Measurements from ENCODE around the gene RALGAPA1.

RALGAPA1 gene

GRCh38 chr14:35854696-35855270, 45.7 kb upstream of the RALGAPA1 start:
- no peak for ATAC-seq (ENCODE audit: insufficient read depth, low read depth)
- Histone ChIP-seq H3K4me2 (ENCODE audit: insufficient read depth, low read length) (no peak overlapping the region), H4K20me1 (ENCODE audit: insufficient read depth, low read length) (no peaks in the 10 kb centered on the region), H2AFZ (ENCODE audit: low read depth, low read length) (no peak overlapping the region), H3K36me3 (ENCODE audit: insufficient read depth, low read length) (peaks cover 38% of the 10 kb centered on the region), H3K9me3 (ENCODE audit: insufficient read depth, low read length, severe bottlenecking) (peaks cover 5% of the 10 kb centered on the region), H3K27ac (ENCODE audit: low read length) (no peak overlapping the region), H3K4me3 (ENCODE audit: low read depth in 1 of 2, low read length in 2 of 2) (no peak overlapping the region), H3K4me1 (ENCODE audit: insufficient read depth, low read length) (no peaks in the 10 kb centered on the region), H3K79me2 (ENCODE audit: insufficient read depth, low read length) (0 out of 2 replicates have a peak, but pooled peaks cover 2% of the 10 kb centered on the region), H3K27me3 (ENCODE audit: insufficient read depth, low read length, poor library complexity) (no peaks in the 10 kb centered on the region), H3K9ac (ENCODE audit: low read depth, low read length) (no peak overlapping the region)
- DNase-seq = no peak
- no peak for TF ChIP-seq CTCF (IDR thresholded peaks at IDR 0.05; ENCODE audit: borderline replicate concordance, extremely low read depth, low read length, poor library complexity, severe bottlenecking)
- TF ChIP-seq EZH2 (IDR thresholded peaks at IDR 0.05; ENCODE audit: borderline replicate concordance, low read depth, low read length, severe bottlenecking) = no peak

- no peak overlapping the region for H3K27ac ChIP-seq (ENCODE audit: low read length)
- no peaks in the 10 kb centered on the region for H3K4me1 ChIP-seq (ENCODE audit: insufficient read depth, low read length)
- peaks cover 26% of the 10 kb centered on the region for H3K36me3 ChIP-seq (ENCODE audit: insufficient read depth, low read length)
- ATAC-seq (ENCODE audit: insufficient read depth, low read depth) (no peak), DNase-seq (no peak)
- no peak overlapping the region for H2AFZ ChIP-seq (ENCODE audit: low read depth, low read length)
- no peak overlapping the region for H3K4me3 ChIP-seq (ENCODE audit: low read depth in 1 of 2, low read length in 2 of 2)
- H3K79me2 ChIP-seq (ENCODE audit: insufficient read depth, low read length) = 0 out of 2 replicates have a peak, but pooled peaks cover 2% of the 10 kb centered on the region
- TF ChIP-seq CTCF (IDR thresholded peaks at IDR 0.05; ENCODE audit: borderline replicate concordance, extremely low read depth, low read length, poor library complexity, severe bottlenecking) = no peak
- no peak for TF ChIP-seq EZH2 (IDR thresholded peaks at IDR 0.05; ENCODE audit: borderline replicate concordance, low read depth, low read length, severe bottlenecking)
- no peak overlapping the region for H3K4me2 ChIP-seq (ENCODE audit: insufficient read depth, low read length)
- peaks cover 5% of the 10 kb centered on the region for H3K9me3 ChIP-seq (ENCODE audit: insufficient read depth, low read length, severe bottlenecking)
- H3K9ac ChIP-seq (ENCODE audit: low read depth, low read length) = no peak overlapping the region
- no peaks in the 10 kb centered on the region for H3K27me3 ChIP-seq (ENCODE audit: insufficient read depth, low read length, poor library complexity)
- H4K20me1 ChIP-seq (ENCODE audit: insufficient read depth, low read length) = no peaks in the 10 kb centered on the region
Observed at GRCh38 chr14:35853225-35853624, 44.1 kb upstream of the RALGAPA1 start.

GRCh38 chr14:35851823-35852222, 42.7 kb upstream of the RALGAPA1 start:
- ATAC-seq (ENCODE audit: insufficient read depth, low read depth) = no peak
- Histone ChIP-seq H4K20me1 (ENCODE audit: insufficient read depth, low read length) (no peaks in the 10 kb centered on the region), H3K4me1 (ENCODE audit: insufficient read depth, low read length) (no peaks in the 10 kb centered on the region), H2AFZ (ENCODE audit: low read depth, low read length) (no peak overlapping the region), H3K27ac (ENCODE audit: low read length) (no peak overlapping the region), H3K36me3 (ENCODE audit: insufficient read depth, low read length) (peaks cover 29% of the 10 kb centered on the region), H3K4me2 (ENCODE audit: insufficient read depth, low read length) (no peak overlapping the region), H3K4me3 (ENCODE audit: low read depth in 1 of 2, low read length in 2 of 2) (no peak overlapping the region), H3K27me3 (ENCODE audit: insufficient read depth, low read length, poor library complexity) (no peaks in the 10 kb centered on the region), H3K9me3 (ENCODE audit: insufficient read depth, low read length, severe bottlenecking) (peaks cover 5% of the 10 kb centered on the region), H3K9ac (ENCODE audit: low read depth, low read length) (no peak overlapping the region), H3K79me2 (ENCODE audit: insufficient read depth, low read length) (no peaks in the 10 kb centered on the region)
- no peak for TF ChIP-seq CTCF (IDR thresholded peaks at IDR 0.05; ENCODE audit: borderline replicate concordance, extremely low read depth, low read length, poor library complexity, severe bottlenecking)
- no peak for TF ChIP-seq EZH2 (IDR thresholded peaks at IDR 0.05; ENCODE audit: borderline replicate concordance, low read depth, low read length, severe bottlenecking)
- DNase-seq = no peak

All from DND-41 (cell line).